Globus pallidus (tissue), 1 donor: ENCODE measurements around the gene RAB32.
"Not testable (repeated sequence)": the region's sequence is repeated elsewhere in the genome, so short reads cannot be mapped to it uniquely, and the experiment has no call there.

Experiments
- DNase-seq: peaks from one replicate; pipeline ENCODE4 v3.0.0-alpha.2; 2015; ENCODE audit warnings: low spot score

The RAB32 gene

DNA sequence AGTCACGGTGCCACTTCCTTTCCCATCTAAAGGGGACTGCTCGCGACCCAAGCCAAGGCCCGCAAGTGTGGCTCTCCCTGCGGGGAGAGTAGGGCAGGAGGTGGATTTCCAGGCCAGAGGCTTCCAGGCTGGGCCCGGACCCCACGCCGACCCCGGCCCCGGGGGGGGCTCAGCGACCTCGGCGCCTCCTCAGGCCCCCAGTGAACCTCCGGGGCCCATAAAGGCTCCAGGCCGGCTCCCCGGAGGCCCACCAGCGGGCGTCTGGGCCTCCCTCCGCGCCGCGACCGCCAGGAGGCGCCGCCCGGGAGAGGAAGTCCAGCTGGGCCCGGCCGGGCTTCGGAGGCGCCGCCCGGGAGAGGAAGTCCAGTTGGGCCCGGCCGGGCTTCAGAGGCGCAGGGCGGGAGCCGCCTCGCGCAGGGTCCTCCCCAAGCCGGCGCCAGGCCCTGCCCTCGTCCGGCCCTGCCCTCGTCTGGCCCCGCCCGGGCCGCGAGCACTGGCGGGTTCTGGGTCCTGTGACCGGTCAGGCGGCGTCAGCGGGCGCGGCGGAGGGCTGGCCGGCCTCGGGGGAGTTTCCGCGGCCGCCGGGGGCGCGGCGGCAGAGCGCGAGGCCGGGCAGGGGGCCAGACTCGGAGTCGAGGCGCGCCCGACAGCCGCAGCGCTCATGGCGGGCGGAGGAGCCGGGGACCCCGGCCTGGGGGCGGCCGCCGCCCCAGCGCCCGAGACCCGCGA lies at the start of gene RAB32:
Gene RAB32, plus strand, starts transcription at position 623 of the 729 bp plus-strand sequence. Its CDS starts 39 bp downstream, at position 662.
- peak; percentile 86 for DNase-seq

DNA sequence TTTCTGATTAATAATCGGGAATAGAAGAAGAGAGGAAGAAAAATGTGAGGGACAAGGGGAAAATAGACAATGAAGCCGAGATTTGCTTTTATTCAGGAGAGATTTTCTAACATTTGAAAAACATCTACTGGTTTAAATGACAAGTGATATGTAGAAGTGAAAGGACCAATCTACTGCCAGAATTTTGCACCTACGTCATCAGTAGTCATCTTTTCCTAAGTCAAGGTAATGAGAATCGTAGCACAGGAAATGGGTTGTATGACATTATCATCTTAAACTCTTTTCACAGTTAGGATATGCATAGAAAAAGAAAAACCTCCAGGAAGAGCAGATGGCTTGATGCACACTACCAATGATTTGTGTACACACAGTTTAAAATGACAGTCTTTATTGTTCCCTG lies 45.3 kb upstream of the RAB32 start:
- no peak for DNase-seq

DNA sequence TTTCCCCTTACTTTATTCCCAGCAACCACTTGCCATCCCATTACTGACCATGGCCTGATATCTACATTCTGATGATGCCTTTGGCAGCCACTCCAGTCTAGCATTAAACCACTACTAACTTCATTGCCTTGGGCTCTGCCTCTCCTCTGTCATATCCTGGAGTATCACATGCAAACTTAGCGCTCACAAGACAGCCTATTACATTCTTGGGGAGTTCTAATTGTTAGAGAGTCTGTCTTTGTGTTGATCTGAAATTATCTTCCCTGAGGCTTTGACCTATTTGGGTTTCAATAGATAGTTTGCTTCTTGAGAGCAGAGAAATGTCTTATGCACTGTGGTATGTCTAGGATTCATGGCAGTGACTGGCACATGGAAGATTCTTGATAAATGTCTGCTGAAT lies 40.5 kb upstream of the RAB32 start:
- DNase-seq: no peak

DNA sequence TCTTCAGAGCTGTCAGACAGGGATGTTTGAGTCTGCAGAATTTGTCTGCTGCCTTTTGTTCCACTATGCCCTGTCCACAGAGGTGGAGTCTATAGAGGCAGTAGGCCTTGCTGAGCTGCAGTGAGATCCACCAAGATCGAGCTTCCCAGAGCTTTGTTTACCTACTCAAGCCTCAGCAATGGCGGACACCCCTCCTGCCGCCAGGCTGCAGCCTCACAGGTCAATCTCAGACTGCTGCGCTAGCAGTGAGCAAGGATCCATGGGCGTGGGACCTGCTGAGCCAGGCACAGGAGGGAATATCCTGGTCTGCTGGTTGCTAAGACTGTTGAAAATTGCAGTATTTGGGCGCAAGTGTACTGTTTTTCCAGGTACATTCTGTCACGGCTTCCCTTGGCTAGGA lies 28.4 kb upstream of the RAB32 start:
- no peak for DNase-seq

DNA sequence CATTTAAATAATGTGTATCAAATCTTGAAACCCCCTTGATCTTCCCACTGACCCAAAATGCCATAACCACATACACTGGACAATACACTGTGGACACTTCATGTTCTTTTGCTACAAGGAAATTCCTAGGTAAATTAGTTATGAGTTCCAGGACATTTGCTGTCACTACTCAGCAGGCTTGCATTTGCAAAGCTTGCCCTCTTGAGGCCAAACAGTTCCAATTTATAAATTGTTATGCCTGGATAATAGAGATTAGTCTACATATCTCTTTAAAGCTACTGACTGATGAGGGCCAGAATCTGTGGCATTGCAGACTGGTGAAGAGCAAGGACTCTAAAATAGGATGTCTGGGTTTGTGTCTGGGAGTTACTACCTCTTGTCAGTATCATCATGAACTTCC lies 17.4 kb upstream of the RAB32 start:
- DNase-seq: no peak

DNA sequence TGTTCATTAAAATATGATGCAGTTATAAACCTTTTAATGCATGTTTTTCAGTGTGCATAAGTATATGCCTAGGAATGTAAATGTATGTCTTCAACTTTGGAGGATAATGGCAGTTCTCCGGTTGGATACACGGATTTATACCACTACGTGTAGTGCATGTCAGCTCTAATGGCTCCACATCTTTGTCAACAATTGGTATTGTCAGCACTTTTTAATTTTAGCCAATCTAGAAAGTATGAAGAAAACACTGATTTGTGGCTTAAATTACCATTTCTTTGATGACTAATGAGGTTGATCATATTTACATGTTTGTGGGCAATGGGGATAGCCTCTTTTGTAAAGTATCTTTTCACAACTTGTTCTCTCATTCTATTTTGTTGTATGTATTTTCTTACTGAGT lies 10.9 kb upstream of the RAB32 start:
- no peak for DNase-seq

DNA sequence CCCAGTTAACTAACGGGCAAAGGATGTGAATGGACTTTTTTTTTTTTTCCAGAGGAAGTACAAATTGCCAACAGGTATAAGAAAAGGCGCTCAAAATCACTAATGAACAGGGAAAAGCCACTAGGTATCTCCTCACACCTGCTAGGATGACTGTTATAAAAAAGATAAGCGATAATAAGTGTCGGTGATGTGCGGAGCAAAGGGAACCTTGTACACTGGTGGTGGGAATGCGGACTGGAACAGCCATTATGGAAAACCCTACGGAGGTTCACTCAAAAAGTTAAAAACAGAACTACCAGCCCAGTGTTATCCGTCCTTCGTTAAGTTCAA lies 787 bp upstream of the RAB32 start:
- no peak for DNase-seq

DNA sequence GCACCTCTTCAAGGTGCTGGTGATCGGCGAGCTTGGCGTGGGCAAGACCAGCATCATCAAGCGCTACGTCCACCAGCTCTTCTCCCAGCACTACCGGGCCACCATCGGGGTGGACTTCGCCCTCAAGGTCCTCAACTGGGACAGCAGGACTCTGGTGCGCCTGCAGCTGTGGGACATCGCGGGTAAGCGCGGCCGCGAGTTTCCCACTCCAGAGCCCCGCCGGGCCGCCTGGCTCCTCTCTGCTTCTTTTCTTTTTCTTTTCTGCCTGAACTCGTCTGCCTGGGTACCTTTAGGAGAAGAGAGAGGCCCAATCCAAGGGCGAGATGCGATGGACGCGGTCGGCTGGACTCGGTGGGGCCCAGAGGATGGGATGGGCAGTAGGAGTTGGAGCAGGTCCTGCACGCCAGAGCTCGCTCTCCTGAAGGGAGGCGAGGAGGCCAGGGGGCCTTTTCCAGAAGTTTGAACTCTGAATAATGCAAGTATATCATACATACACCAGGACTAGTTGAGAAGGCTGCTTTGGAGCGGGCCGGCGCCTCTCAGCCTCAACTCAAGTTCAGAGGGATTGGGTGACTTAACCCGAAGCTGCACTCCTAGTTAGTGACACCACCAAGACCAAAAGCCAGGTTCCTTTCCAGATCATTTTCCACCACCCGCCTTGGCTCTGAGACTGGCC lies 445 bp downstream of the RAB32 start:
- peak; percentile 30 for DNase-seq

DNA sequence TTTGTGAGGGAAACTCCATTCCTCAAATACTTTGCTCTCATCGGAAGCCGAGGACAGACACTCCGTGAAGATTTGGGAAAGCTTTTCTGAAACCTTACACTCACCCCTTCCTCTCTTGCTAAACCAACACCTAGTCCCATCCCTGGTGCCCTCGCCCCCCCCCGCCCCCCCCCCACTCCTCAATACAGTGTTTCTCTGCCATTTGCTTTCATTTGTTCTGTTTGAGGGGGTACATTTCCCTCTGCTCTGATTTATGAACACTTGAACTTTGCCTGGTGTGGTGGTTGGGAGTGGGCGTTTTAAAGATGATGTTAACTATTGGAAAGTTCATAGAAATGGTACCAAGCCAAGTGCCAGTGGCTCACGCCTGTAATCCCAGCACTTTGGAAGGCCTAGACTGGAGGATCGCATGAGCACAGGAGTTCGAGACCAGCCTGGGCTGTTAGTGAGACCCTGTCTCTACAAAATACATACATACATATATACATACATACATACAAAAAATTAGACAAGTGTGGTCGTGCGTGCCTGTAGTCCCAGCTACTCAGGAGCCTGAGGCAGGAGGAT lies 1.1 kb downstream of the RAB32 start:
- no peak for DNase-seq

DNA sequence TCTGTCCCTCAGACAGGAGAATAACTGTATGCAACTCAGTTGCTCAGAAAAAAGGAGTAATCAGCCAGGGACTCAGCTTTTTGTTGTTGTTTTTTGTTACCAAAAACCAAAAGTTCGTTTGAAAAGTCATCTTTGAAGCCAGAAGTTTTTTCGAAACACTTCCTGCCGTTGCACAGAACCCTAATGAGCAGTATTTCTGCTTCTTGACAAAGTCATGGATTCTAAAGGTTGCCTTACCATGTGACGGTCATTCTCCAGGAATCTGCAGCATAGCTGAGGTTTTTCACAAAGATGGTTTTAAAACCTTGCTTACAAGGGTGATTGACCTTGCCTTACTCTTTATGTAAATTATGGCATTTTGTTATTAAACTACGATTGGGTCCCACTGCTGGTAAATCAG lies 1.9 kb downstream of the RAB32 start:
- DNase-seq: no peak

DNA sequence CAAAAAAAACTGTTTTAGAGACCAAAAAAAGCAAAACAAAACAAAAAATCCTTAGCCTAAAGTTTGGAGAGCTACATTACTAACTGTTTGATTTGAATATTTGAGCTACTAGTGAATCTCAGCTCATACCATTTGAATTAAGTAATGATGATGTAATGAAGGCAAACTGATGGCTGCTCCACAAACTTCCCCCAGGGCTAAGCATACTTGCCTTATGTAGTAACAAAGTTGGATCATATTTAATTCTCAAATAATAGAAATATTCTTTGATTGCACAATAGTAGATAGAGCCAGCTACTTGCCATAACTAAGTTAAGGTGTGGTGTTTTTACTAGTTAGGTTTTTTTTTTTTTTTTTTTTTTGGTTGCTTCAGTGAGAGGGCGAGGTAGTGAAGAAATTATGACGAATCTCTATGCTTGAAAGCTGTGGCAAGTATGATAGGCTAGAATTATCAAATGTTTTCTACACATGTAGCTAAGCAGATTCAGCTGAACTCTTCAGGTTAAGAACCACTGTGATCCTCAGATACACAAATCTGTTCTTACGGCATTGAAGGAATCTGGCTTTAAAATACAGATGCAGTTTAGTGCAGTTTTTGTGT lies 2.9 kb downstream of the RAB32 start:
- no peak for DNase-seq

DNA sequence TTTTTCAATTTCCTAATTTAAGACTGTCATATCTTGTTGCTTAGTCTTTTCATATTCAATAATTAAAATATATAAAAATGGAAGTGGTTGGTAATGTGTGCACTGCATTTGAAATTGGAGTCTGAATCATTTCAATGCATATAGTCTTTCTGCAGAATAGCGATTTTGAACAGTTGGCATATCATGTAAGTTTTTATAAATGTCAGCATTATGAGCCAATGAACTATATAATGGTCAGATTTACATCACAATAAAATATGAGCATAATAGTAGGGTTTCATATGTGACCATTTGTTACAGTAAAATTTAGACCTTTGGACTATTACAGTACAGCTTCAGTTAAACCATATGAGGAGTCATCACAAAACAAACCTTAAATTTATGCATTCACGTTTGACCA lies 4.3 kb downstream of the RAB32 start:
- DNase-seq: no peak

DNA sequence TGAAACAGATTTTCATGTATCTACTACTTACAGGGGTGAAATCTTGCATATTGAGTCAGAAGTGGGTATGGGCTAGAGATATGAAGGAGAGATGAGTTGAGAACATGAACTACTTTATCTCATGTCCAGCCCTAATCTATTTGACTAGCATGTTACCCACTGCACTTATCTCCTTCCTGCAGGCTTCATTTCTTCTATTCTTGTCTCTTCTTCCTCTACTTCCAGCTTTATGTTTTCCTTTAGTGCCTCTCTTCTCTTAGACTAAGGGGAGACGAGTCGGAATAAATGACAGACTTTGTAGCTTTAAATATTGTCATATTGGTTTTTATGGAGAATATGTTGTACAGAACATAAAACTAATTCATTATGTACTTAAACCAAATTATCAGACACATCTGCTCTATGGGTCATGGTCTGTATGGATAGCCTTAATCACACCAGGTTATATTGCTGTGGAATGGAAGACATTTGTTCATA lies 5.3 kb downstream of the RAB32 start:
- DNase-seq: no peak

DNA sequence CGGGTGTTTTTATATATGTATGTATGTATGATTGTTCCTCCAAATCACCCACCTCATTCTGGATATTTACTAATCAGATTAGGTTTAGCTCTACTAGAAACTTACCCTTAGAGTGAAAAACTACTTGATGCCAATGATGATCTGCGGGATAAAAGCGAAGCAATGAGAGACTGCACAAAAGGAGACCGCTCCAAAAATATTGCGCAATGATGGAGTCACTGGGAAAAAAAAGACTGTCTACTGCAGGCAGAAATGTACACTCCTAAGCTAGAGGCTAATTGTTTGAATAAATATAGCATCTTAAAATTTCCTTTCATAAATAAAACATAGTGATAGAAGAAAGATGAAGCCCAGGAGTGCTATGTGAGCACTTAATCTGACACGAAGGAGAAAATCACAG lies 7.3 kb downstream of the RAB32 start:
- no peak for DNase-seq

DNA sequence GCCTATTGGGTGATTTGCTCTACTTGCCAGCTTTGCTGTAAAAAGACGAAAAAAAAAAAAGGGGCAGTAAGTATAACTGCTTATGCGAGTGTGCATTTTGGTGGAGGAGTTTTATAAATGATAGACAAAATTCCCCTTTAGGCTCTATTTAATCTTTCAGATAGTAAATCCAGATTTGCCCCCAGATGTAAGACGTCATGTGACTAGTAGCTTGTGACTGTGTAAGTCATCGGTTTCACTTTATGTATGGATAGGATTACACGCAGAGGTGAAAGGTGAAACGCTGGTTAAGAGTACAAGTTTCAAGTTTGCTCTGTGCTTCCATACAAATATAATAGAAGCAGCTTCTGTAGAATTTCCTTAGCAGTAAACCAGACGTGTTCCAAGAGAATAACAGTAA lies 7.9 kb downstream of the RAB32 start:
- no peak for DNase-seq

DNA sequence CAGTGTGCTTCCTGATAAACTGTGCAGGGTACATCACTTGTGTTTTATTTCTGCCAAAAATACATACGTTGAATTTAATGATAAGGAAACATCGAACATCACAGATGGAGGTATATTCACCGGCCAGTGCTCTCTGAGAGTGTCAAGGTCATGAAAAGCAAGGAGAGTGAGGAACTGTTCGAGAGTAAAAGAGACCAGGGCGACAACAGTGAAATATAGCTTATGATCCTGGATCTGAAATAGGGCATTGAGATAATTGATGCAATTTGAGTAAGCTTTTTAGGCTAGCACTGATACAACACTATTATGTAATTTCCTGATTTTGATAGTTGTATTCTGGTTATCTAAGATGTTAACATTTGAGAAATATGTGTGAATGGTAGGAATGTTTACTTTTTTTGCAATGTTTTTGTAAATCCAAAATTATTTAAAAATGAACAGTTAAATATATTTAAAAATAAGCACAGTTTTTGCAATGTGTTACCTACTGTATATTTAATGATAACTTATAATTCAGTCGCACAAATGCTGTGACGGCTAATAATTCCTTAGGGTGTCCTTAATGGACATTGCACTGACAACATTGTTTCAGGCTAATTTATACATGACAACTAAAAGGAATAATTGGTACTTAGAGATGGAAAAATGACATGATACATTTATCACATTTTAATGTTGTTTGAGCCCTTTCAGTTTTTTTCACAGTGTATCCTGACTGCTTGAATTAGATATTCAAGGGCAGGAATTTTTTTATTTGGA lies 9.9 kb downstream of the RAB32 start:
- DNase-seq: no peak

DNA sequence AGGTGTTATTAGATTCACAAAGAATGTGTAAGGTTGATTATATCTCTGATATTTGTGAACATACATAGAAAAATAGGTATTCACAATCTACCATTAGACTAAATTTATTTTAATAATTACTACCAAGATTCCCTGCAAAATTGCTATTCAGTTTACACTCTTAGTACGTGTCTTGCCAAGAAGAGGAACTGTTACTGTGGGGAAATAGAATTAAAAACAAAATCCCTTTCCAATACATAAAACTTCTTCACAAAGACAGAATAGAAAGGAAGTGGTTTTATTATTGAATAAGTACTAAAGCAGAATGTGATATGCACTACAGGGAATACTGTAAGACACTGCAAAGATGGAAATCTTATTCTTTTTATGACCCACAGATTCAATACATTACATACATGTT lies 17.0 kb downstream of the RAB32 start:
- DNase-seq: no peak

DNA sequence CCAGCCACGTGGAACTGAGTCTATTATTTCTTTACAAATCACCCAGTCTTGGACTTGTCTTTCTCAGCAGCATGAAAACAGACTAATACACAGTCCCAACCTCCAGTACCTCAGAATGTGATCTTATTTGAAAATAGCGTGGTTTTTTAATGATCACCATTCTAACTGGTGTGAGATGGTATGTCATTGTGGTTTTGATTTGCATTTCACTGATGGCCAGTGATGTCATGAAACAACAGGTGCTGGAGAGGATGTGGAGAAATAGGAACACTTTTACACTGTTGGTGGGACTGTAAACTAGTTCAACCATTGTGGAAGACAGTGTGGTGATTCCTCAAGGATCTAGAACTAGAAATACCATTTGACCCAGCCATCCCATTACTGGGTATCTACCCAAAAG lies 23.0 kb downstream of the RAB32 start:
- DNase-seq: not testable (repeated sequence)

DNA sequence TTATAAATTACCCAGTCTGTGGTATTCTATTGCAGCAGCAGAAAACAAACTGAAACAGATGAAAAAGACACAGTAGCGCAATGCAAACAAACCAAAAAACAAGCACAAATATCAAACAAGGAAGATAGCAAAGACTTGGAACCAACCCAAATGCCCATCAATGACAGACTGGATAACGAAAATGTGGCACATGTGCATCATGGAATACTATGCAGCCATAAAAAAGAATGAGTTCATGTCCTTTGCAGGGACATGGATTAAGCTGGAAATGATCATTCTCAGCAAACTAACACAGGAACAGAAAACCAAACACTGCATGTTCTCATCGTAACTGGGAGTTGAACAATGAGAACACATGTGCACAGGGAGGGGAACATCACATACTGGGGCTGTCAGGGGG lies 25.0 kb downstream of the RAB32 start:
- DNase-seq: not testable (repeated sequence)

DNA sequence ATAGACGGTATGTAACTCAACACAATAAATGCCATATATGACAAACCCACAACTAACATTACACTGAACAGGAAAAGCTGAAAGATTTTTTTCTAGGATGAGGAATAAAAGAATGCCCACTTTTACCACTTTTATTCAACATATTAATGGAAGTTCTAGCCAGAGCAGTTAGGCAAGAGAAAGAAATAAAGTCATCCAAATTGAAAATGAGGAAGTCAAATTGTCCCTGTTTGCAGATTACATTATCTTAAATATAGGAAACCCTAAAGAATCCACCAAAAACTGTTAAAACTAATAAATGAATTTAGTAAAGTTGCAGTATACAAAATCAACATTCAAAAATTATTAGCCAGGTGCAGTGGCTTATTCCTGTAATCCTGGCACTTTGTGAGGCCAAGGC lies 30.6 kb downstream of the RAB32 start:
- no peak for DNase-seq

DNA sequence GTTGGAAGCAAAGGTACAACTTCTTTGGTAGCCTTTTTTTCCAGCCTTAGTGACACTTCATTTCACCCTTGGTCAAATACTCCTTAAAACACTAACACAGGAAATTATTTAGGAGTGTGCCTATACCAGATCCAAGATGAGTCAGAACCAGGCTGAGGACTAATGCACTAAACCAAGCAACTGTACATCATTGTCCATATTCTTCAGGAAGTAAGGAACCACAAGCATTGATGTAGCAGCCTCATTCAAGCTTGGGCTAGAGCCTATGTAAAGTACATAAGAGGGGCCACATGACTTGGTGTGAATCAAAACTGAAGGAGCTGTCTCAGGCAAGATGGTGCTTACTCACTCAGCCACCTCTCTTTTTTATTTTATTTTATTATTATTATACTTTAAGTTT lies 34.4 kb downstream of the RAB32 start:
- DNase-seq: no peak

DNA sequence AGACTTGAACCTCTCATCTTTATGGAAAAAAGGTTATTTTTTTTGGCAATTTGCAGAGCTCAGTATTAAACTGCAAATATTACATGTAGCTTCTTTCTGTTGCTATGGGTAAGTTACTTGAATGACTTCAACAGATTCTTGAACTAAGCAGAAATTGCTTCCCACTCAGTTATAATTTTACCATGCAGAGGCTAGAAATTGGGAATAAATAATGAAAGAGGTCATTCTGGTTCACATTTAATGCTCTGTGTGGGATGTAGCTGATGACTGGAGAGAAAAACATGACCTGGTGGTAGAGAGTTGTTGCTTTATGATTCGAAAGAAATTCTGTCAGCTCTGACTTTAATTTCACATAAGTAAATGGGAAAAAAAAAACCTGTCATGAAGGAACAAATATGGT lies 38.3 kb downstream of the RAB32 start:
- DNase-seq: no peak
